Endothelial cell of umbilical vein (primary cell): ENCODE data around the gene RBM15B. TPM values are rescaled to one million over a fixed set of nuclear protein-coding genes. Genes with fewer than 3 reads are reported as not detected.
A peak's percentile ranks its signal among the peaks of the same experiment; 100 is the strongest.

Experiments
- Bru-seq: library from RNA; stranded (reverse); fragments of 400-500 nt; gene quantifications from one replicate; lab custom pipeline; 2021; lab: Mats Ljungman, UMichigan
- BruChase-seq, 2 experiments: library from RNA; stranded (reverse); fragments of 400-500 nt; gene quantifications; one replicate each; lab custom pipeline; 2021; lab: Mats Ljungman, UMichigan
- BruUV-seq: library from RNA; stranded (reverse); fragments of 400-500 nt; replicated peaks from 2 replicates; lab custom pipeline; 2021; lab: Mats Ljungman, UMichigan
- CTCF ChIA-PET: fragments of 300-600, 350-600 bp; sonication (Branson Sonifier 250); formaldehyde crosslinking; loops from one replicate; lab custom pipeline; 2021; ENCODE audit warnings: antibody characterized with exemption, inconsistent platforms; lab: Charles Lee
- POLR2A ChIA-PET: fragments of 300-600, 350-600 bp; sonication (Branson Sonifier 250); formaldehyde crosslinking; loops from one replicate; lab custom pipeline; 2021; ENCODE audit warnings: antibody characterized with exemption, inconsistent platforms; lab: Charles Lee
- DNase-seq: peaks from one replicate; pipeline ENCODE4 v3.0.0-alpha.2; 2011; ENCODE audit warnings: low read depth, low spot score
- FAIRE-seq: peaks from 2 replicates; lab custom pipeline; 2011; peaks lifted over from hg19 to GRCh38; lab: Jason Lieb, UNC
- H2AFZ ChIP-seq: 2 replicates; pipeline ENCODE4 v1.6.0; 2012; ENCODE audit warnings: low read depth, low read length, control low read depth, inconsistent platforms
- H3K27ac ChIP-seq: 2 replicates; pipeline ENCODE4 v1.5.1; 2011; ENCODE audit warnings: low read depth, mild to moderate bottlenecking, control low read depth, low read length, moderate library complexity; ENCODE audit not compliant: insufficient read depth
- H3K27me3 ChIP-seq, 2 experiments: 2 replicates each; pipeline versions ENCODE4 v1.6.0 to v1.6.1; 2011; ENCODE audit warnings: low read length in 2 of 2, mixed read lengths in 1 of 2; ENCODE audit not compliant: control insufficient read depth in 2 of 2, insufficient read depth in 2 of 2
- H3K36me3 ChIP-seq, 2 experiments: 2 replicates in 1 of 2; 3 replicates in 1 of 2; pipeline ENCODE4 v1.5.1; 2011; ENCODE audit warnings: low read length in 2 of 2, mild to moderate bottlenecking in 1 of 2, moderate library complexity in 1 of 2; ENCODE audit not compliant: control insufficient read depth in 2 of 2, insufficient read depth in 2 of 2; ENCODE audit errors: extremely low read depth in 1 of 2
- H3K4me1 ChIP-seq: 3 replicates; pipeline ENCODE4 v1.5.1; 2011; ENCODE audit warnings: mild to moderate bottlenecking, low read length; ENCODE audit not compliant: control insufficient read depth, insufficient read depth; ENCODE audit errors: extremely low read depth
- H3K4me2 ChIP-seq: 2 replicates; pipeline ENCODE4 v1.6.1; 2011; ENCODE audit warnings: low read length, control low read depth, mixed read lengths; ENCODE audit not compliant: insufficient read depth
- H3K4me3 ChIP-seq, 3 experiments: fragments of 200-600 bp in 1 of 3; sonication (generic), shearing (Covaris generic) in 1 of 3; replicated peaks in 1 of 3; 2 replicates each; pipeline ENCODE4 v1.5.1; 2011 to 2016; ENCODE audit warnings: control low read depth in 3 of 3, low read length in 3 of 3, mild to moderate bottlenecking in 2 of 3, inconsistent platforms in 1 of 3, low read depth in 1 of 3, moderate library complexity in 1 of 3; ENCODE audit not compliant: insufficient read depth in 1 of 3
- H3K79me2 ChIP-seq: 2 replicates; pipeline ENCODE4 v1.6.0; 2012; ENCODE audit warnings: low read length, inconsistent platforms; ENCODE audit not compliant: control insufficient read depth, insufficient read depth
- H3K9ac ChIP-seq: replicated peaks from 2 replicates; pipeline ENCODE3; 2011; ENCODE audit warnings: low read length, control low read depth; ENCODE audit not compliant: insufficient read depth; ENCODE audit errors: extremely low read depth
- H3K9me1 ChIP-seq: replicated peaks from 3 replicates; pipeline ENCODE4 v1.6.0; 2011; ENCODE audit warnings: mild to moderate bottlenecking, low read length; ENCODE audit not compliant: control insufficient read depth, insufficient read depth; ENCODE audit errors: extremely low read depth
- H3K9me3 ChIP-seq: replicated peaks from 2 replicates; pipeline ENCODE4 v1.5.1; 2012; ENCODE audit warnings: low read length, inconsistent platforms; ENCODE audit not compliant: control insufficient read depth, insufficient read depth
- H4K20me1 ChIP-seq: replicated peaks from 2 replicates; pipeline ENCODE3; 2011; ENCODE audit warnings: mild to moderate bottlenecking, low read length; ENCODE audit not compliant: control insufficient read depth, insufficient read depth; ENCODE audit errors: extremely low read depth
- CTCF ChIP-seq, 2 donors: IDR thresholded peaks; 1 replicate in 1 of 2; 2 replicates in 1 of 2; pipeline ENCODE4 v1.5.1; 2011; ENCODE audit warnings: low read length in 2 of 2, mild to moderate bottlenecking in 2 of 2, moderate library complexity in 2 of 2, control low read depth in 1 of 2, inconsistent platforms in 1 of 2, low read depth in 1 of 2; ENCODE audit not compliant: insufficient read depth in 1 of 2; ENCODE audit errors: extremely low read depth in 1 of 2
- EZH2 ChIP-seq: IDR thresholded peaks from 2 replicates; pipeline ENCODE4 v1.6.1; 2012; ENCODE audit warnings: borderline replicate concordance, low read depth, mild to moderate bottlenecking, moderate library complexity, low read length, inconsistent platforms; ENCODE audit not compliant: severe bottlenecking
- FOS ChIP-seq: IDR thresholded peaks from 2 replicates; pipeline ENCODE4 v1.6.1; 2011; ENCODE audit warnings: mild to moderate bottlenecking, low read length, moderate library complexity, borderline replicate concordance; ENCODE audit not compliant: insufficient read depth
- GATA2 ChIP-seq: IDR thresholded peaks from 2 replicates; pipeline ENCODE4 v1.7.0; 2011; ENCODE audit warnings: low read depth, mild to moderate bottlenecking, moderate library complexity, mixed read lengths, low read length; ENCODE audit not compliant: insufficient read length, insufficient read depth
- JUN ChIP-seq: IDR thresholded peaks from 2 replicates; pipeline ENCODE4 v1.6.1; 2011; ENCODE audit warnings: borderline replicate concordance, low read depth; ENCODE audit not compliant: insufficient read length, insufficient read depth
- MAX ChIP-seq: IDR thresholded peaks from 2 replicates; pipeline ENCODE4 v1.6.1; 2011; ENCODE audit not compliant: insufficient read depth, insufficient read length
- MYC ChIP-seq: IDR thresholded peaks from one replicate; pipeline ENCODE4 v1.6.1; 2011; ENCODE audit warnings: mild to moderate bottlenecking, low read depth, low read length
- POLR2A ChIP-seq: IDR thresholded peaks from 2 replicates; pipeline ENCODE4 v1.6.1; 2012; ENCODE audit warnings: low read depth, mild to moderate bottlenecking, control low read depth, low read length
- POLR2AphosphoS5 ChIP-seq: IDR thresholded peaks from 2 replicates; pipeline ENCODE4 v1.6.1; 2012; ENCODE audit warnings: low read depth, mild to moderate bottlenecking, control low read depth, low read length, moderate library complexity; ENCODE audit not compliant: insufficient read depth
- dilution Hi-C: fragments of 300-500 bp; cut with MboI; formaldehyde crosslinking; loops from one replicate; pipeline ENCODE4 v1.15.0; 2019; ENCODE audit warnings: low sequenced_read_pairs; ENCODE audit not compliant: extremely low pct_ligation_motif_present
- intact Hi-C: fragments of 100-400 bp; cut with micrococcal nuclease; formaldehyde crosslinking; loops from one replicate; pipeline ENCODE4 v1.10.0; 2022
- long read RNA-seq: library from polyadenylated mRNA; stranded (forward); transcript quantifications from one replicate; pipeline ENCODE4 v2.0.0, GENCODE V29; 2021
- polyA minus RNA-seq, 3 experiments: library from RNA; depleted of rRNA, polyadenylated mRNA; stranded (reverse); fragments of >200 nt; gene quantifications; 1 replicate in 1 of 3; 2 replicates in 2 of 3; pipeline ENCODE4 v1.2.3, GENCODE V29; 2011
- polyA plus RNA-seq, 4 experiments: library from polyadenylated mRNA; depleted of rRNA in 3 of 4; stranded (reverse) in 3 of 4; unstranded in 1 of 4; fragments of >200 nt; gene quantifications; 2 replicates each; pipeline versions ENCODE4 v1.2.1 to v1.2.3, GENCODE V29; 2011 to 2012; ENCODE audit warnings: missing spikeins in 1 of 4
- total RNA-seq: library from RNA; stranded (reverse); gene quantifications from 2 replicates; pipeline ENCODE4 v1.2.3, GENCODE V29; 2021

The RBM15B gene
- total RNA-seq = 38.3 and 39.1 TPM in 2 replicates
- polyA plus RNA-seq = 18.7 and 19.9 TPM in 2 replicates
- 16.9 and 20.6 TPM in 2 replicates for polyA plus RNA-seq (2011; cell fraction: cytosol; rRNA removed)
- polyA plus RNA-seq (2011; cell fraction: nucleus; rRNA removed) = 14.7 and 17.7 TPM in 2 replicates
- polyA plus RNA-seq (2012) = 20.8 and 23.6 TPM in 2 replicates
- polyA minus RNA-seq = 29.6 and 34.4 TPM in 2 replicates
- 18.7 TPM for polyA minus RNA-seq (2011; cell fraction: cytosol; rRNA and poly(A)+ RNA removed)
- 21.9 and 25.6 TPM in 2 replicates for polyA minus RNA-seq (2011; cell fraction: nucleus; rRNA and poly(A)+ RNA removed)
- Bru-seq, nascent RNA = percentile 80 among the genes with signal in this experiment
- percentile 96 among the genes with signal in this experiment for BruChase-seq, experiment 1, labeled RNA remaining after a 6-hour chase
- percentile 95 among the genes with signal in this experiment for BruChase-seq, experiment 2, labeled RNA remaining after a 2-hour chase
- long read RNA-seq, full-length matches to known transcripts = 253 of 253 reads
- long read RNA-seq, partial matches to known transcripts = 0 of 253 reads
- long read RNA-seq, other reads (novel, unspliced or antisense) = 0 of 253 reads

DNA sequence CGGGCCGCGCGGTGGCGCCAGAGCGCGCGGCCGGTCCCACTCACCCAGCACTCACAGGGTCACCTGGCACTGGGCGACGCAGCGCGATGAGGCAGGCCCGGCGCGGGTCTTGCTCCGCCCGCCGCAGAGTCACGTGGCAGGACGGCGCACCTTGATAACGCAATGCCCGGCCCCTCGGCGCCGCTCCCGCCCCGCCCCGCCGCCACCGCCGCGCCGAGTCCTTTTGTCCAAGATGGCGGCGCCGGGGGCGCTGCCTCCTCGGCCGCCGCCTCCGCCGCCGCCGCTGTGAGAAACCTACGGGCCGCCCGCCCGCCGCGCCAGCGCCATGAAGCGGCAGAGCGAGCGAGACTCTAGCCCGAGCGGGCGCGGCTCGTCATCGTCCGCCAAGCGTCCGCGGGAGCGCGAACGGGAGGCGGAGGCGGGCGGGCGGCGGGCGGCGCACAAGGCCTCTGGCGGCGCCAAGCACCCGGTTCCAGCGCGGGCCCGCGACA is at the start of gene RBM15B:
RBM15B (plus strand) TSS at position 211 of the 491 bp plus-strand sequence; CDS start at position 326, 115 bp downstream.
- Histone ChIP-seq H3K79me2 (peaks cover 76% of the 10 kb centered on the region), H3K27me3 (no peaks in the 10 kb centered on the region), H3K4me1 (peaks cover 49% of the 10 kb centered on the region), H2AFZ (no peak within 1 kb of the TSS), H3K9ac (peak within 1 kb of the TSS; percentile 88), H4K20me1 (no peaks in the 10 kb centered on the region), H3K27ac (peak within 1 kb of the TSS; percentile 50), H3K4me2 (peak within 1 kb of the TSS; percentile 22), H3K36me3 (peaks cover 24 to 40% of the 10 kb centered on the region in 2 experiments), H3K9me1 (no peaks in the 10 kb centered on the region), H3K4me3 (peak within 1 kb of the TSS; percentile 29 to 77 (median 36)), H3K9me3 (no peaks in the 10 kb centered on the region)
- DNase-seq = peak; percentile 96
- no TSS peak for BruUV-seq
- POLR2A ChIA-PET = interaction anchor here (1.5 kb wide), 1 partner anchor 108 kb away, joined by 3 read pairs; the partner anchor contains the start of gene DCAF1
- dilution Hi-C loops = no loop called here
- intact Hi-C loops = loop anchor here (1.0 to 5.0 kb wide), 6 partner anchors 43 to 1034 kb away; partner anchors contain the start of gene TMEM115
- TF ChIP-seq JUN (no peak), MYC (peak; percentile 43), POLR2A (peak; percentile 75), FOS (no peak), EZH2 (no peak), POLR2AphosphoS5 (peak; percentile 93), CTCF (IDR thresholded peaks at IDR 0.05; ENCODE audit: extremely low read depth in 1 of 2, insufficient read depth in 1 of 2, low read depth in 1 of 2, low read length in 2 of 2) (peak in 1 of 2 donors; percentile 91), MAX (peak; percentile 88), GATA2 (no peak)
- CTCF ChIA-PET = no interaction called here
- FAIRE-seq = no peak
